ENCODE data around the gene CLEC17A.
"Not testable (repeated sequence)": the region's sequence is repeated elsewhere in the genome, so short reads cannot be mapped to it uniquely, and the experiment has no call there.

CLEC17A gene

DNA sequence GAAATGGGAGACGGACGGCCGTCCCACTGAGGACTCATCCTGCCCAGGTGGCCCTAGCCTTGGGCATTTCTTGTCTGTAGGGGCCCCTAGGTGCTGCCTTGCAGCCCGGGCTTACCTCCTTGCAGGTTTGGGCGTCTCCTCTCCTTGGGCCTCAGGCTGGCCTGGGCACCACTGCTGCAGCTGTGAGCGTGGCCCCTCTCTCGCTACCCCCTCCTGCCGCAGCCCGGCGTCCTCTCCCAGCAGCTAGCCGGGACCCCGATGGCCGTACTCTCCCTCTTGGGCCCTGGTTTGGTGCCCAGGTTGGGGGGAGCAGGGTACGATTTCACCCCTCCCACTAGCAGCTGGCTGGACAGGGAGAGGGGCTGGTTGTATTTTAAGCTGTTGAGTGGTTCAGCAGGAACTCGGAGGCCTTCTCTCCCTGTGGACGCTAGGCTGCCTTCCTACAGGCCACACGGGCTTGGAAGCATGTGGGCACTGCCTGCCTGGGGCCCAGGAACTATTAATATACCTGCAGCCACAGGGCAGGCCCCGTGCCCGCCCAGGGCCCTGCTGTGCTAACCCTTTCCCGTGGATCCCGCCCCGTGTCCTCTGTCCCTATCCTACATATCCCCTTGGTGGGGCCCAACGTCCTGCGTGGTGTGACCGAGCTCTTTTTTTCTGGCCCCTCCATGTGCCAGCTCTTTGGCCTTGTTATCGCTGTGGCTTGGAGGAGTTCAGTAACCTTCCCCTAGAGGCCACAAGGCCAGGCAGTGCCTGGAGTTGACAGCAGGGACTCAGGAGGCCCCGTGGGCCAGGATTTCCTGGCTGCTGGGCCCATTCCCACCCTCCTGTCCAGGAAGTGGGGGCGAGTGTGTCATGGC is 22.7 kb upstream of the CLEC17A start:
- no peak for DNase-seq (ENCODE audit: low spot score)

DNA sequence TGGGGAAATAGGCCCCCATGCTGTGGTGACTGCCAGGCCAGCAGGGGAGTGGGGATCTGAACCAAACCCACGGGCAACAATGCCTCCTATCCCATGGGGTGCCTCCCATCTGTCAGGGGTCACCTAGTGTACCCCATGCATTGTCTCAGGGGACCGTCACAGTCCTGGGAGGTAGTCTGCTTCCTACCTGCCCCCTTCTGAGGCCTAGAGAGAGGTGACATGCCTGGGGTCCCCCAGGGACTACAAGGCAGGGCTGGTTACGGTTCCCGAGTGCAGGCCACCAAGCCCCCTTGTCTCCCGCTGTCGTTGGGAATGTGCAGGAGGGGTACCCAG is 22.1 kb upstream of the CLEC17A start:
- no peak for DNase-seq (ENCODE audit: low spot score)

DNA sequence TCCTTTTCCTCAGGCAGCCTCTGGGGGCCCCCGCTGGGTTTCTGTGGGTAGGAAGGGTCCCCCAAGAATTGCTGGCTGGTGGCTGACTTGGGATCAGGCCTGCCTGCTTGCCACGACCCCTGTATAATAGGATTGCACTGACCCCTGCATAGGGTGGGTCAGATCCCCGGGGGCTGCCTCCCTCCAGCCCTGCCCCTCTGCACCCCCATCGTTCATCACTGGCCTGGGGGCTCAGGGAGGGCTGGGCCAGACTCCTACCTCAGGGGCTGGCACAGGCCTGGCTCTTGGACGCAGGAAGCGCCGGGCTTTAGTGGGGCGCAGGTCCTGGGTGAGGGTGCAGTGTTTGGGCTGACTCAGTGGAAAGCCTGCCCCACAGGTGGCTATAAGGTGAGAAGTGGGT is 21.6 kb upstream of the CLEC17A start:
- DNase-seq (ENCODE audit: low spot score), result no peak

DNA sequence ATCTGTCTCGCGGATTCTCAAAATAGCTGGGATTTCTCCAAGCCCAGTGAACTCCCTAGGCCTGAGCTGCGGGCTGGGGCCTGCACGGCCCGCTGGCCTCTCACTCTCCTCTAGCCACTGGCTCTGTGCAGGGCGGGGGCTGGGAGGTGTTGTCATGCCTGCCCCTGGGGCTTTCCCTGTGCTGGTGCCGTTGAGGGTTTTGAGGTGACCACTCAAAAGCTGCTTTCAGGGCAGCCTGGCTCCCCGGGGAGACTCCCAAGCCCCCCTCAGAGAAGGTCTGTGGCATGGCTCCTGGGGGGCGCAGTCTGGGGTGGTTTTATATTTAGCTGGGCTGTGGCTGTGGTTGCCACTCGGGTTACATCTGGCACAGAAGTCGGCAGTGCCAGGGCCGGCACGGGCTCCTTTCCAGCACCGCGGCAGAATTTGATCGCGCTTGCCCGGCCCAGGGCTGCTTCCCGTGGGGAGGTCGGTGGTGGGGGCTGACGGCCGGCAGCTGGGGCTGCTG is 21.0 kb upstream of the CLEC17A start:
- DNase-seq (ENCODE audit: low spot score), result no peak

DNA sequence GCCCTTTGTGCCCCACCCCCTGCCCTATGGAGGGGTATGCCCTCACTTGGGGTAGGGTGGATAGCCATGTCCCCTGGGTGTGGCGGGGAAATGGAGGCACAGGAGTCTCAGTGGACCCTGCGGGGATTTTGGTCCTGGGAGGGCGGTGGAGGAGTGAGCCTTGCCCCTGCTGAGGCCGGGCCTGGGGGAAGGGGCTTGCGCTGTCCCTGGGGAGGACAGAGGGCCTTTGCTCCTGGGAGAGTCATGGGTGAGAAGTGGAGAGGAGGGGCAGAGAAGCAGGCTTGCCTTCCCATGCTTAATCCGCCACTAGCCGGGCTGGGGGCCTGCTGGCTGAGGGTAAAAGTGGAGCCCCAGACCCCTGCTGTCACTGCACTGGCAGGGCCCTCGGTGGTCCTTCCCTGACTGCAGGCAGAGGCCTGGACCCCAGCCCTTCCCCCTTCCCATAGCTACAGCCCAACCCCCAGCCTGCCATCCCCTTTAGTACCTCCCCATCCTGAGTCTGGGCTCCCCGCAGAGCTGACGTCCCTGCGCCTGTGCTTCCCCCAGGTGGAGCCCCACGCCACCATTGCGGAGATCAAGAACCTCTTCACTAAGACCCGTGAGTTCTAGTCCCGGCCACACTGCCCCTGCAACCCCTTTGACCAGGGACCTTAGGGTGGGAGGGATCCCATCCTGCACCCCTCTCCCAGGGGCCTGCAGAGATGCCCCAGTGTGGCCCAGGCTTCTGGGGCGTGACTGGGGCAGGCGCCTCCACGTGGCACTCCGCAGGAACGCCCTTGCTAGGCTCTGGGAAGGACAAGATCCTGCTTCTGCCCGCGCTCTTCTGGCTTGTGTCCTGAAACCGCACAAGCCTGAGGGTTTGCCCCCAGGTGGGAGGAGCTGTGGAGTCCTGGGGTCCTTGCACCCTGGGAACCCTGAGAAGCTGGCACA is 20.0 kb upstream of the CLEC17A start:
- DNase-seq (ENCODE audit: low spot score), result no peak

DNA sequence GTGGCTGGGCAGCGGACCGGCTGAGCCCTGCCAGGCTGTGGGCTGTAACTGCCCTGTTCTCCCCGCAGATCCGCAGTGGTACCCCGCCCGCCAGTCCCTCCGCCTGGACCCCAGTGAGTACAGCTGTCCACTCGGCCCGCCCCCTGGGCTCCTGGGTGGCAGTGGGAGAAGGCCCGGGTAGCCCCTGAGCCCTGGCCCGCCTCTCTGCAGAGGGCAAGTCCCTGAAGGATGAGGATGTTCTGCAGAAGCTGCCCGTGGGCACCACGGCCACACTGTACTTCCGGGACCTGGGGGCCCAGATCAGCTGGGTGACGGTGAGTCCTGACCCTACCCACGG is 19.3 kb upstream of the CLEC17A start:
- no peak for DNase-seq (ENCODE audit: low spot score)

DNA sequence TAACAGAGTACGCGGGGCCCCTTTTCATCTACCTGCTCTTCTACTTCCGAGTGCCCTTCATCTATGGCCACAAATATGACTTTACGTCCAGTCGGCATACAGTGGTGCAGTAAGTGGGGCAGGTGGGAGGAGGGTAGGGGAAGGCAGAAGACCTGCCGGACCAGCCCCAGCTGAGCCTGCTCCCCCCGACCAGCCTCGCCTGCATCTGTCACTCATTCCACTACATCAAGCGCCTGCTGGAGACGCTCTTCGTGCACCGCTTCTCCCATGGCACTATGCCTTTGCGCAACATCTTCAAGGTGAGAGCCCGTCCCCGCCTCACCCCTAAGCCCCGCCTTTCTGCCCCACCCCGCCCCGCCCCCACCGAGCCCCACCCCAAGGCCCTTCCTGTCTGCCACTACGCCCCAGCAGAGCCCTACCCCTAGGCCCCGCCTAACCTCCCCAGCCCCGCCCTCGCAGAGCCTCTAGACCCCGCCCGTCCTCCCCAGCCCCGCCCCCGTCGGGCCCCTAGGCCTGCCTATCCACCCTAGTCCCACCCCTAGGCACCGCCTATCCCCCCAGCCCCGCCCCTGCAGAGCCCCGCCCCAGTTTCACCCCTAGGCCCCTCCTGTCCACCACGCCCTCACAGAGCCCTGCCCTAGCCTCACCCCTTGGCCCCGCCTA is 18.8 kb upstream of the CLEC17A start:
- no peak for DNase-seq (ENCODE audit: low spot score)

DNA sequence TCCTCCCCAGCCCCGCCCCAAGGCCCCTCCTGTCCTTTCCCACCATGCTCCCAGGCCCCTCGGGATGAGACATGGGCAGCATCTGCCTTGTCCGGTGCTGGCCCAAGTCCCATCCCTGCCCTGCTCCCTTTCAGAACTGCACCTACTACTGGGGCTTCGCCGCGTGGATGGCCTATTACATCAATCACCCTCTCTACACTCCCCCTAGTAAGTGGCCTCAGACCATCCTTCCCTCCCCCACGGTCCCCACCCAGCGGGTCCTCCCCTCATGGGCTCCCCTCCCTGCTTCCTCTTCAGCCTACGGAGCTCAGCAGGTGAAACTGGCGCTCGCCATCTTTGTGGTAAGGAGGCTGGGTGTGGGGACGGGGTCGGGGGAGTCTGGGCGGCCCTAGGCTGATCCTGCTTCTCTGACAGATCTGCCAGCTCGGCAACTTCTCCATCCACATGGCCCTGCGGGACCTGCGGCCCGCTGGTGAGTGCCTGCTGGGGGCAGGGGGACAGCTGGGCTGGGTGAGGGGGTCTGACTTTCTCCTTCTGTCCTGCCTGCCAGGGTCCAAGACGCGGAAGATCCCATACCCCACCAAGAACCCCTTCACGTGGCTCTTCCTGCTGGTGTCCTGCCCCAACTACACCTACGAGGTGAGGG is 18.1 kb upstream of the CLEC17A start:
- not testable (repeated sequence) for DNase-seq (ENCODE audit: low spot score)

DNA sequence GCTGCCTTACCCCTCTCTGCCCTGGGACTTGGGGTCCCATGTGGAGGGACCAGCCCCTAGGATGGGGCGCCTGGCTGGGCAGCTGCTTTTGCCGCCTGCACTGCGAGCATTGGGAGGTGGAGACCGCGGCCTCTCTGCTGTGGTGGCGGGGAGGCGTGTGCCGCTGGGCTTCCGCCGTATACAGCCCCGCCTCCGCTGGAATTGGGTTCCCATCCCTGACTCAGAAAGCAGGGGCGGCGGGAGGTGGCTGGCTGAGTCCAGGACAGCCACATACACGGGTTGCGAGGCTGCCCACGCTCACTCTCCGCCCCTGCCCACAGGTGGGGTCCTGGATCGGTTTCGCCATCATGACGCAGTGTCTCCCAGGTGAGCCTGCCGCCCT is 17.6 kb upstream of the CLEC17A start:
- no peak for DNase-seq (ENCODE audit: low spot score)

DNA sequence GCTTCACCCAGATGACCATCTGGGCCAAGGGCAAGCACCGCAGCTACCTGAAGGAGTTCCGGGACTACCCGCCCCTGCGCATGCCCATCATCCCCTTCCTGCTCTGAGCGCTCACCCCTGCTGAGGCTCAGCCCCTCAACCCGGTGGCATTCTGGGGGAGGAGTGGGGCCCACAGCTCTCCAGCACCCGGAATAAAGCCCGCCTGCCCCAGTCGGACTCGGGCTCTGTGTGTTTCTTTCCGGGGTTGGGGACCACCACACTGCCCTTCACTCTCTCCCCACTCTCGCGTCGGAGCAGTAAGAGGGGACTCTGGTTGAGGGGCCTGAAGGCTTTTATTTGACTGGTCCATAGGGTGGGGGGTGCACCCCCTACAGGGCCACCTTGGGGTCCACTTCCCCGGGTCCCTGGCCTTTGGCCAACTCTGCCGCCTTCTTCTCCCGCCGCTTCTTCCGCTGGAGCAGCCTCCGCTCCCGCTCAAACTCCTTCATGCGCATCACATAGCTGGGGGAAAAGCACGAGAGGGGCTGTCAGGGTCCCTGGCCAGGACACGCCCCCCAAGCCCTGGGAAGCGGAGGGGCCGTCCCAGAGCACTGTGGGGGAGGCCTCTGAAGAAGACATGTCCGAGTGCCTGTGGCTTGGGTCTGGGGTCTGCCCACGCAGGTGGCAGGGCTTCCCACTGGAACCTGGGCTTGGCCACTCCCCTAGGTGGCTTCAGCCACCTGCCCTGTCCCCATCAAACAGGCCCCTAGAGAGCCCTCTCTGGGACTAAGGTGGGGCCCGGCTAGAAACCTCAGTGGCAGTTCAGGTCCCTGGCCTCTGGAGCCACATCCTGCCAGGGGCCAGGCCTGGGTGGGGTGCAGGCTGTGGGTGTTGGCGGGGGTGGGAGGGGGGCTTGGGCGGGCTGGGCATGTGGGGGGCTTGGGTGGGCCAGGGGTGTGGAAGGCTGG is 16.8 kb upstream of the CLEC17A start:
- DNase-seq (ENCODE audit: low spot score), result no peak

DNA sequence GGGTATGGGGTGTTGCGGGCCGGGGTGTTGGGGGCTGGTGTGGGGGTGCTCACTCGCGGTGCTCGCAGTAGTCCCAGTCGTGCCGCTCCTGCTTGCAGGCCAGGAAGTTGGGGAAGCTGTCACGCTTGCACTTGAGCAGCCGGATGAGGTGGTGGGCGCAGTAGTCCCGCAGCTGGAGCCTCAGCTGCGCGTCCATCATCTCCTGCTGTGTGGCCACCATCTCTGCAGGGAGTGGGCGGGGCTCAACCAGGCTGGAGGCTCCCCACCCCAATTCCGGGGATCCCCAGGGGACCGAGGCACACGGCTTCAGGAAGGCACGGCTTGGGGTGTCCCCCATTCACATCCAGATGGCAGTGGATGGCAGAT is 16.2 kb upstream of the CLEC17A start:
- no peak for DNase-seq (ENCODE audit: low spot score)

DNA sequence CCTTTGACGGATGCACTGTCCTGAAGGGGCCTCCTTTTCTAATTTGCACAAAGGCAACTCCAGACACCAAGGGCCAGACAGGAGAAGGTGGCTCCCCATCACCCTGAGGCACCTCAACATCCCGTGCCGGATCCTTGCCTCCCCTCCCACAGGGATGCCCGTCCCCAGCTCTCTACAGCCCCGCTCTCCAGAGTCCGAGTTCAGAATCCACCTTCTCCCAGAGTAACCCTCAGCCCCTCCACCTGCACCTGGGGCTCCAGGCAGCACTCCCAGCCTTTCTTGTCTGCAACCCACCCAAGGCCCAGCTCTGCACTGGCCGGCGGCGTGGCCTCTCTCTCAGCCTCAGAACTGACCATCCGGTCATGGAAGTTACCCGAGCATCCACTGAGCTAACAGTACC is 15.8 kb upstream of the CLEC17A start:
- no peak for DNase-seq (ENCODE audit: low spot score)

DNA sequence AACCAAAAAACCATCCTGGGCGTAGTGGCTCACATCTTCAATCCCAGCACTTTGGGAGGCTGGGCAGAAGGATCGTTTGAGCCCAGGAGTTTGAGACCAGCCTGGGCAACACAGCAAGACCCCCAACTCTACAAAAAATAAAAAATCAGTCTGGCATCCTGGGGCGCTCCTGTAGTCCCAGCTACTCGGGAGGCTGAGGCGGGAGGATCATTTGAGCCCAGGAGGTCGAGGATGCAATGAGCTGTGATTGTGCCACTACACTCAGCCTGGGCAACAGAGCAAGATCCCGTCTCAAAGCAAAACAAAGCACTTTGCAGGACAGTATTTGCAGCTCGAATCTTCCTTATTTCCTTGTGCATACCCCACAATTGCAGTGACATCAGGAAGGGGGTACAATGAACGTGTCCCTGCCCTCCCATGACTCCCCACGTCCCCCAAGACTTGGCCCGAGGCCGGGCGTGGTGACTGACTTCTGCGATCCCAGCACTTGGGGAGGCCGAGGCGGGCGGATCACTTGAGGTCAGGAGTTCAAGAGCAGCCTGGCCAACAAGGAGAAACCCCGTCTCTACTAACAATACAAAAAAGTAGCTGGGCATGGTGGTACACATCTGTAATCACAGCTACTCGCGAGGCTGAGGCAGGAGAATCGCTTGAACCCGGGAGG is 11.9 kb upstream of the CLEC17A start:
- no peak for DNase-seq (ENCODE audit: low spot score)

DNA sequence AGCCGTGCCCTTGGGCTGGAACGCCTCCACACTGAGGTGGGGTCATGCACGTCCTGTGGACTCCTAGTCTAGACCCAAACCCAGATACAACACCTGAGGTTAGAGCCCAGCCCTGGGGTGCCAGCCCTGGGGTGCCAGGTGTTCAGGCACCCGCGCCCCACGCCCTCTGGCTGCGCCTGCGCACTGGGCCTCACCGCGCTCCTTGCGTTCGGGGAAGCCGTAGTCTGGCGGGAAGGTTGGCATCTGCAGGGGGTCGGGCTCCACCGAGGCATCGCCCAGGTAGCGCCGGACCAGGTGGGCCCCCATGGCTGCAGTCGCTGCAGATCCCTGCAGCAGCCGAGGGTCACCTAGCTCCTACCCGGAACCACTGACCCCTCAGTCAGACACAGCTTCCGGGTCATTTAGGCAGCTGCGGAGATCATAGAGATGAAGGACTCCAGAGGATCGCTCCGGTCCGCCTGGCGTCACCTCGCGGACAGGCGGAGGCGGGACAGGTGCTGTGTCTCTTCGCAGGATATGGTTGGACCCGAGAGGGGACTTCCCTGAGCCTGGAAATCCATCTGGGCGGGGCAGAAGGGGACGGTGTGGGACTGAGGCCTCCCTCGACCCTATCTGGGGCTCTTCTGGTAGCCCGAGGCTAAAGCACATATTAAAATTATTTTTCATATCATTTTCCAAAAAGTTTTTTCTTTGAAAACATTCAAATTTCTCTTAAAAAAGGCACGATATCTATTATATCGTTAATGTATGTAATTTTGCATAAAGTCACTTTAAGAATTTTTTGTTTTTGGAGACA is 11.0 kb upstream of the CLEC17A start, which contains the start of gene NDUFB7:
TSS of gene NDUFB7 (minus strand) at position 372 of the 796 bp plus-strand sequence. CDS start at position 306, 66 bp downstream.
- peak; percentile 91 for DNase-seq (ENCODE audit: low spot score)

DNA sequence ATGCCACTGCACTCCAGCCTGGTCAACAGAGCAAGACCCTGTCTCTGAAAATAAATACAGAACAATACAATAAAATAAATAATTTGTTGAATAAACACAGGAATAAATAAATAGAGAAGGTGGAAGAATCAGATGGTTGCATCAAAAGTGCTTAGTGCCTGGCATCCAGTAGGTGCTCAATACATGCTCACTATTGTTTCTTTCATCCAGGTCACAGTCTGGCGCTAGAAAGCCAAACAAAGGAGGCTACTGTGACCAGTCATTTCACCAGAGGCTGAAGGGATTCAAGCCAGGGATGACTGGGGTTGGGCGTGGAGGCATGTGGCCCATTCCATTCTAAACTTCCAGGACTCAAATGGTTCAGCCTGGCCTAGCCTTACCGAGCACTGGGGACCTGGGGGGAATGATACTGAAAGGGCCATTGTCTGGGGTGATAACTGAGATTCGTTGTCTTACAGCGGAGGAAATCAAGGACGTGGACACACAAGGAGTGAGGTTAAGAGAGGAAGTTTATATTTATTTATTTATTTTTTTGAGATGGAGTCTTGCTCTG is 7.4 kb upstream of the CLEC17A start:
- DNase-seq (ENCODE audit: low spot score), result no peak

DNA sequence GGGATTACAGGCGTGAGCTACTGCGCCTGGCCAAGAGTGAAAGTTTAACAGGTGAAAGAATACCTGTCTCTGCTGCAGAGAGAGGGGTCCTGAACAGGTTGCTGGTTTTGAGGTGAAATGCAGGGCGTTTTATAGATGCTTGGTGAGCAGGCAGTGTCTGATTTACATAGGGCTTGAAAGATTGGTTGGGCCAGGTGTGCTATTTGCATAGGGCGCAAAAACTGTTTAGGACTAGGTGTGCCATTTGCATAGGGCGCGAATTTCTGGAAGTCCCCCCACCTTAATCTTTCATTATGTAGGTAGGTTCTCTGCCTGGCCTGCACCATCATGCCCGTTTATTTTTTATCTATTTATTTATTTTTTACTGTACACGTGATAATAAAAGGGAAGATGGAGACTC is 6.5 kb upstream of the CLEC17A start:
- no peak for DNase-seq (ENCODE audit: low spot score)

DNA sequence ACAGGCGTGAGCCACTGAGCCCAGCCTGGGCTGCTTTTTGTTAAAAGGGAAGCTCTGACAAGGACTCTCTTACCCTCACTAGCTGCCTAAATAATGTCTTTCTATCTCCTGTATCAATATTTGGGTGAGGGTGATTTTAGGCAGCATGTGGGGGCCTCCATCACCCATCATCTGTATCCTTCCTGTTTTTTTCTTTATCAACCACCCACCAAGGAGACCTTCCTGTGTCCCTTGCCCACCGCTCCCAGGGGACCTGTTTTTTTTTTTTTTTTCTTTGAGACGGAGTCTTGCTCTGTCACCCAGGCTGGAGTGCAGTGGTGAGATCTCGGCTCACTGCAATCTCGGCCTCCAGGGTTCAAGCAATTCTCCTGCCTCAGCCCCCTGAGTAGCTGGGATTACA is 5.6 kb upstream of the CLEC17A start:
- DNase-seq (ENCODE audit: low spot score), result no peak

DNA sequence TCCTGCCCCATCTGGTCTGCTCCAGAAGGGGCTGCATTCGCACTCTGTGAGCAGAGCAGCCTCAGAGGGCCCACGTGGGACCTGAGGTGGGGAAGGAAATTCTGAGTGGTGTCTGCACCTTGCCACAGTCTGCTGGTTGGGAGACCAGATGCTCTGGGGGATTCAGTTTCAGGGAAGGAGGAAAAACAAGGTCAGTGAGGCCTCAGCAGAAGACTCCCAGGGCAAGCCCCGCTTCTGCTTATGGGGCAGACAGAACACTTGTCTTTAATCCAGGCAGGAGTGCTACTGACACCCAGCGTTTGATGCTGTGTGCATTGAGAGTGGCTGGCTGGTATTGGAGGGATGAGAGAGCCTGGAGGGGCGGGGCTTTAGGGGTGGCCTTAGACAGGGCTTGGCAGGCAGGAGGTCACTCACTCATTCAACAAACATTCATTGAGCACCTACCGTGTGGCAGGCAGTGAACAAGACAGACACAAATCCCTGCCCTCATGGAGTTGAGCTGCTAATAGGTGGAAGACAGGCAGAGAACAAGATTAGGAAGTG is 4.9 kb upstream of the CLEC17A start:
- DNase-seq (ENCODE audit: low spot score), result no peak
